Breast epithelium (tissue), 4 donors: ENCODE data around the gene ADGRG1. TPM values are rescaled to one million over a fixed set of nuclear protein-coding genes. Genes with fewer than 3 reads are reported as not detected.
A peak's percentile ranks its signal among the peaks of the same experiment; 100 is the strongest.

Source experiments
- DNase-seq, 2 donors: peaks; one replicate each; pipeline ENCODE4 v3.0.0-alpha.2; 2019; ENCODE audit warnings: low spot score in 2 of 2
- H3K27ac ChIP-seq, 2 donors: fragments of 200-600 bp; sonication (generic) in 1 of 2; one replicate each; pipeline ENCODE4 v1.5.1; 2016 to 2019; ENCODE audit warnings: mild to moderate bottlenecking in 1 of 2
- H3K27me3 ChIP-seq, 2 donors: fragments of 200-600 bp; sonication (generic) in 1 of 2; one replicate each; pipeline versions ENCODE4 v1.5.1 to v1.6.0; 2017 to 2019; ENCODE audit warnings: control low read depth in 1 of 2, mild to moderate bottlenecking in 1 of 2
- H3K36me3 ChIP-seq: fragments of 200-600 bp; one replicate; pipeline ENCODE4 v1.5.1; 2019
- H3K4me1 ChIP-seq, 2 donors: fragments of 200-600 bp; sonication (generic); one replicate each; pipeline ENCODE4 v1.5.1; 2016 to 2019; ENCODE audit warnings: control low read depth in 1 of 2
- H3K4me3 ChIP-seq, 3 donors: fragments of 200-600 bp; sonication (generic); 1 replicate in 2 of 3; 2 replicates in 1 of 3; pipeline ENCODE4 v1.5.1; 2016 to 2019; ENCODE audit warnings: mild to moderate bottlenecking in 3 of 3, moderate library complexity in 2 of 3
- H3K9me3 ChIP-seq, 2 donors: fragments of 200-600 bp; sonication (generic) in 1 of 2; one replicate each; pipeline ENCODE4 v1.5.1; 2016 to 2019; ENCODE audit warnings: control low read depth in 1 of 2
- CTCF ChIP-seq, 3 donors: fragments of 450-650 bp; IDR thresholded peaks; one replicate each; pipeline ENCODE4 v1.5.1; 2016 to 2017; ENCODE audit warnings: antibody characterized with exemption in 3 of 3, mild to moderate bottlenecking in 3 of 3, moderate library complexity in 3 of 3
- POLR2A ChIP-seq: fragments of 450-650 bp; IDR thresholded peaks from one replicate; pipeline ENCODE4 v1.6.1; 2016; ENCODE audit warnings: antibody characterized with exemption, mild to moderate bottlenecking, moderate library complexity
- POLR2AphosphoS5 ChIP-seq, 3 donors: sonication (generic); formaldehyde crosslinking; IDR thresholded peaks; one replicate each; pipeline ENCODE4 v1.6.1; 2017; ENCODE audit warnings: antibody characterized with exemption in 3 of 3
- intact Hi-C: fragments of 100-400 bp; cut with DNase I; formaldehyde crosslinking; loops from one replicate; pipeline ENCODE4 v1.15.1; 2023; ENCODE audit warnings: low total_unique reads
- total RNA-seq, 3 donors: library from RNA; depleted of rRNA; stranded (reverse); fragments of >200 nt; gene quantifications; one replicate each; pipeline ENCODE4 v1.1.0, GENCODE V29; 2016

ADGRG1 gene
- total RNA-seq, 3 donors from 2014 or later = 9.4 to 54.1 (median 34.0) TPM

DNA sequence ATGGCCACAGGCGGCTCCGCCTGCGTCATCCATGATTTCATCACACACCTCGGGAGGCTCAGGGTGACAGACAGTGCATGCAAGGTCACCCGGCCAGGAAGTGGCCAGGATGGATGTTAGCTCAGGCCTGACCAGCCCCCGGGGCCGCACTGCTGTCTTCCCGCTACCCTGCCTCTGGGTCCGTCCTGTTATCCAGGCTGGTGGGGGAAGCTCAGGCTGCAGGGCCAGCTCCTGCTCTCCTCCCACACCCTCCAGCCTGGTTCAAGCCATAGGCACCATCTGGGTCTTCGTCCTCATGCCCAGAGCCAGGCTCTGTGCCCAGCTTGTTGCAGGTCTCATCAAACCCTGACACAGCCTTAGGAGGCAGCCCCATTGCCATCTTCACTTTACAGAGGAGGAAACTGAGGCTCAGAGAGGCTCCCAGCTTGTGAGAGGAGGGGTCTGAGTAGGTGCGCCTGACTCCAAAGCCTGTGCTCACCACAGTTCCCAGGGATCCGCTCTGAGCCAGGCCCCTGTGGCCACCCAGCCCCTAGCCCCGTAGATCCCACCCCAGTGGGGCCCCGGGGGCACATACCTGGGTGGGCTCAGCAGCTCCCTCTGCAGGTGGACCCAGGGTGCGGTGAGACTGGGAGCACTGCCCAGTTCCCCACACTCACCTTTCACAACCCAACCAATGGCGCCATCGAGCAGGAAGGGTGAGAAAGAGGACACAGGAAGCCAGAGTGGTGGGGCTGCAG lies 39.3 kb downstream of the ADGRG1 start:
- Histone ChIP-seq H3K36me3 (no peaks in the 10 kb centered on the region), H3K9me3 (no peaks in the 10 kb centered on the region), H3K4me3 (no peak overlapping the region), H3K27me3 (no peaks in the 10 kb centered on the region), H3K27ac (peak overlapping the region in 1 of 2 donors; percentile 21), H3K4me1 (no peaks in the 10 kb centered on the region)
- intact Hi-C loops = no loop called here
- no peak for TF ChIP-seq POLR2AphosphoS5 (IDR thresholded peaks at IDR 0.05)
- no peak for TF ChIP-seq CTCF (IDR thresholded peaks at IDR 0.05)
- TF ChIP-seq POLR2A = no peak
- no peak for DNase-seq

GRCh38 chr16:57668263-57668571 lies 39.8 kb downstream of the ADGRG1 start, which contains the start of gene ADGRG3:
TSS of gene ADGRG3 (plus strand) at chr16:57668306. CDS start at chr16:57668348, 42 bp downstream.
- no peaks in the 10 kb centered on the region for H3K4me1 ChIP-seq
- H3K36me3 ChIP-seq = no peaks in the 10 kb centered on the region
- H3K4me3 ChIP-seq = peak within 1 kb of the TSS in 2 of 3 donors; percentile 2 to 33
- H3K9me3 ChIP-seq = no peaks in the 10 kb centered on the region
- no peak for DNase-seq
- intact Hi-C loops = no loop called here
- peak within 1 kb of the TSS; percentile 21 to 52 for H3K27ac ChIP-seq
- TF ChIP-seq POLR2AphosphoS5 (IDR thresholded peaks at IDR 0.05) (no peak), CTCF (IDR thresholded peaks at IDR 0.05) (no peak), POLR2A (no peak)
- no peaks in the 10 kb centered on the region for H3K27me3 ChIP-seq

GRCh38 chr16:57668630-57669475 lies 40.4 kb downstream of the ADGRG1 start:
- intact Hi-C loops = no loop called here
- H3K27me3 ChIP-seq = no peaks in the 10 kb centered on the region
- H3K9me3 ChIP-seq = no peaks in the 10 kb centered on the region
- H3K36me3 ChIP-seq = no peaks in the 10 kb centered on the region
- H3K27ac ChIP-seq = peak overlapping the region in 1 of 2 donors; percentile 52
- peak overlapping the region in 2 of 3 donors; percentile 2 to 33 for H3K4me3 ChIP-seq
- no peaks in the 10 kb centered on the region for H3K4me1 ChIP-seq
- TF ChIP-seq POLR2AphosphoS5 (IDR thresholded peaks at IDR 0.05) (no peak), POLR2A (no peak), CTCF (IDR thresholded peaks at IDR 0.05) (no peak)
- DNase-seq = no peak

DNA sequence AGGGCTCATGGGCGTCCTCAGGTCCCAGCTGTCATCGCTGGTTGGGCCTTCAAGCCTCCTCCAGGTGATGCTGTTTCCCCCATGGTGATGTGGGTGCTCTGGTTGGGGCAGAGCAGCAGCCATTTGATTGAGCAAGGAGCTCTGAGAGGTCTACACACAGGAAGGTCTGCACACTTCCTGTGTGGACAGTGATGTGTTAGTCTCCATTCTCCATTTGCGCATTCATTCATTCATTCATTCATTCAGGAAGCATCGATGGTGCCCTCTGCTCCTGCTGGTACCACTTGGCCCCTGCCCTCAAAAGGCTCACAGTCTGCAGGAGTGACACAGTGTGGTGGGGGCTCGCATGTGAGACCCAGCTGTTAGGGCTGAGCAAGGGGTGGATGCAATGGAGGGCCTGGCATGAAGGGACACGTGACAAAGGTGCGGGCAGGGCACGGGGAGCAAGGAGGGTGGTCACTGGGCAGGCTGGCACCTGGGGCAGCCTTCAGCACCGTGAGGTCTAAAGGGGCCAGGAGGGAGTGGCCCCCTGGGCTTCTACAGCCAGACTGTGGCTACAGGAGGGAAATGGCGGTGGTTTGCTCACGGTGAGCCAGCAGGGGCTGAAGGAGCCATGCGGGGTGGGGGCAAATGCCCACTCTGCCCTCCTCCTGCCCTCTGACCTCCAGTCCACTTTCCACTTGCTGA lies 41.2 kb downstream of the ADGRG1 start:
- intact Hi-C loops = no loop called here
- no peaks in the 10 kb centered on the region for H3K9me3 ChIP-seq
- no peak for DNase-seq
- H3K27me3 ChIP-seq = no peaks in the 10 kb centered on the region
- H3K36me3 ChIP-seq = no peaks in the 10 kb centered on the region
- TF ChIP-seq CTCF (IDR thresholded peaks at IDR 0.05) (no peak), POLR2A (no peak), POLR2AphosphoS5 (IDR thresholded peaks at IDR 0.05) (no peak)
- H3K27ac ChIP-seq = no peak overlapping the region
- H3K4me3 ChIP-seq = no peak overlapping the region
- H3K4me1 ChIP-seq = no peaks in the 10 kb centered on the region
